Stimulated activated CD4-positive, alpha-beta T cell treated with anti-CD3 and anti-CD28 coated beads, Interleukin-1b, Interleukin-23, amount 100 ng/mL, for 4 hours (primary cell): ENCODE measurements around the gene BANF1.

Experiments used
- DNase-seq, 2 donors: peaks; one replicate each; pipeline ENCODE4 v3.0.0-alpha.2; 2020; ENCODE audit warnings: low read depth in 2 of 2

The BANF1 gene

DNA sequence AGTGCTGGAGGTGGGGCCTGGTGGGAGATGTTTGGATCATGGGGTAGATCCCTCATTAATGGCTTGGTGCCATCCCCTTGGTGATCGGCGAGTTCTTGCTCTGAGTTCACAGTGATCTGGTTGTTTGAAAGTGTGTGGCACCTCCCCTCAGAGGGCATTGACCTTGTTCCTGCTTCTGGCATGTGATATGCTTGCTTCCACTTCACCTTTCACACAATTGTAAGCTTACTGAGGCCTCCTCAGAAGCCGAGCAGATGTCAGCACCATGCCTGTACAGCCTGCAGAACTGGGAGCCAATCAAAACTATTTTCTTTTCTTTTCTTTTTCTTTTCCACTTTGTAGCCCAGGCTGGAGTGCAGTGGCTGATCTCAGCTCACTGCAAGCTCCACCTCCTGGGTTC, 35.0 kb downstream of the BANF1 start:
- DNase-seq, result no peak

DNA sequence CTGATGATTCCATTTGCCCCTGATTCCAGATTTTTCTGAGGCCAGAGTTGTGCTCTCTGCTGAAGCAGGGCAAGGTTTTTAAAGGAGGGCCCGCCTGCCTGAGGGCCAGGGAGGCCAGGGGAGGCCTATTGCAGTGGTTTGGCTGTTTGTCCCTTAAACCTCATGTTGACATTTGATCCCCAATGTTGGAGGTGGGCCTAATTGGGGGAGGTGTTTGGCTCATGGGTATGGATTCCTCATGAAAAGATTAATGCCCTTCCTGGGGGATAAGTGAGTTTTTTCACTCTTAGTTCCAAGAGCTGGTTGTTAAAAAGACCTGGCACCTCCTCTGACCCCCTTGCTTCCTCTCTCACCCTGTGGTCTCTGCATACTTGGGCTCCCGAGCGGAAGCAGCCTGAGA, 37.5 kb downstream of the BANF1 start:
- no peak for DNase-seq

DNA sequence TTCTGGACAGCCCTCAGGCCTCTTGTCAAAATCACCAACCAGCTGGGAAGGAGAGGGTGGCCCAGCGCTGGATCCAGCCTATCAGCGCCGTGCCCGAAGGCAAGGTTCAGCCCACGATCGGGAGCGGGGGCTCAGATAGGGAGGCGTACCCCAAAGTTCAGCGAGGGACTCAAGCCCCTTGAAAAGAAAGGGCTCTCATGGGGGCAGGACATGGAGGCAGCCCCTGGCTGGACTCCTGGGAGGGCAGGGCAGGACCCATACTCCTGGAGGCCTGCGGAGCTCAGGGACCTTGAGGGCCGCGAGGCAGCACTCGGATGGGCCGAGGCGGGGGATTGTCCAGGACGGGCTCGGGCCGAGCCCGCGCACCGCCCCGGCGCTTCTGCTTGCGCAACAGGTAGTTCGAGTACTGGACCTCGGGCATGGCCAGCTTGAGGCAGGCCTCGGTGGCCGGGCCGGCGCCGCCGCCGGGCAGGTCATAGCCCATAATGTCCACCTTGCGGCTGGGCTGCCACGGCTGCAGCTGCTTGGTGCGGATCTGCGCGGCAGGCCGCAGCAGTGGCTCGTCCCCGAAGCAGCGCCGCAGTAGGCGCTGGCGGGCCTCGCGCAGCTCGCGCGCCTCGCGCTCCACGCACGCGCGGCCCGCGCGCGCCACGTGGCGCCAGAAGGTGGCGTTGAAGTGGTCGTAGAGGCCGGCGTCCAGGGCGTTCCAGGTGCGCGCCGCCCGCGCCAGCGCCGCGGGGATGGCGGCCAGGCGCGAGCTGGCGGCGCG, 40.1 kb downstream of the BANF1 start:
- no peak for DNase-seq

DNA sequence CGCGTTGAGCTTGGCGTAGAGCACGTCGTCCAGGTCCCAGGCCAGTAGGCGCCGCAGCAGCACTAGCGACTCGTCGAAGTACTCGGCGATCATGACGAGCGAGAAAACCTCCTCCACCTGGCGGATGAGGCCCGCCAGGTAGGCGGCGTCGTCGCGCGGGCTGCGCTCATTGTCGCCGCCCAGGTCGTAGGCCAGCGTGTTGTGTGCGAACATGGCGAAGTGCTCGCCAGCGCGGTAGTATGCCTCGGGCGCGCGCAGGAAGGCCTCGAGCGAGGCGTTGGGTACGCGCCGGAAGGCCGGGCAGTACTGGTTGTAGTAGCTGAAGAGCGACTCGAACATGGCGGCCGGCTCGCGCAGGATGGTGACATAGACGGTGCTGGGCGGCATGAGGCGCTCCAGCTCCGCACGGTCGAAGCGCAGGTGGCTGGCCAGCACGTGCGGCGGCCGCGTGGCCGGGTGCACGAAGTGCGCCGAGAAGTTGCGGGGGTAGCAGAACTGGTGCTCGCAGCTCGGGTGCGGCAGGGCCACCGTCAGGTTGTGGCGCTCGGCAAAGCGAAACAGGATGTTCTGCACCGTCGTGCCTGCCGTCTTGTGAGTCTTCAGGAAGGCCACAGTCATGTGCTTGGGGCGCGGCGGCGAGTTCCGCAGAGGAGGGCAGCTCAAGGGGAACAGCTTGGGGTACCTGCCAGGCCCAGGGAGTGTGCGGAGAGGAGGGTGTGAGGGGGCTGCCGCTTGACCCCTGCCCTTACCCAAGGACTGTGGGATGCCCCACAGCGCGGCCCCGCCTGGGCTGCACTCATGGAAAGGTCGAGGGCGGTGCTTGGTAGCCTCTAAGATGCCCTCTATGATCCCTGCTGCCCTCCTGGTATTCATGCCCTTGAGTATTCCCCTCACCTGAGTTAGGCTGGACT, 40.9 kb downstream of the BANF1 start:
- no peak for DNase-seq

DNA sequence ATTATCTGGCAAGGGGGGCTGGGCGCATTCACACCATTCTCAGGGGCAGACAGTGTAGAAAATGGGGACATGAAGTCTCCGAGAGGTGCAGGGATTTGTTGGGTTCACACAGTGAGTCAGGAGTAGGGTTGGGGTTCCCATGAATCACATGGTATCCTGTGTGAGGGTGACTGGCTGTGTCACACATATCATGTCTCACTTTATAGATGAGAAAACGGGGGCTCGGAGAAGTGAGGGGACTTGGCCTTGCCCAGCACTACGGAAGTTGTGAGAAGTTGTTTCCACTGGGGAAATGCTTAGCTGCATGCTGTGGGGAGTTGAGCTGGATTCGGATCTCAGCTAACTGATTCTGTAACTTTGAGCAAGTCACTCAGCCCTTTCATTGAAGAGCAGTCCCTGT, 42.5 kb downstream of the BANF1 start:
- DNase-seq, result no peak

DNA sequence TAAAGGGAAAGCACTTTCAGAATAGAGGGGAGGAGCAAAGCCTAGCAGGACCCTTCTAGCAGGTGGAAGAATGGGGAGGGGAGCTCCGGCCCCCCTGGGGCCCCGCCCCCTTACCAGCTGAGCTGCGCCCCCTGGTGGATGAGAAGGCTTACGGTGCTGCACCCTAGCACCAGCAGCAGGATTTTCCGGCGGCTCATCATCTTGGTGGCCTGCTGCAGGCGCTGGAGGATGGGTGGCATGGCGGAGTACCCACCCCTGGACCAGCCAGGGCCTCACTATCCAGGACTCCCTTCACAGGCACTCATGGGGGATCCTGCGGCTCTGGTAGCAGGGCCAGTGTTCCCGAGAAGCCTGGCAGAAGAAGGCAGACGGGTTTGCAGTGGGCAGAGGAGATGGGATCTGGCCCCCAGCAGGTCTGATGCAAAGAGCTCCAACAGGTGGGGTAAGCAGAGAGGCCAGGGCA, 42.9 kb downstream of the BANF1 start:
- peak; percentile 78 to 86 for DNase-seq

DNA sequence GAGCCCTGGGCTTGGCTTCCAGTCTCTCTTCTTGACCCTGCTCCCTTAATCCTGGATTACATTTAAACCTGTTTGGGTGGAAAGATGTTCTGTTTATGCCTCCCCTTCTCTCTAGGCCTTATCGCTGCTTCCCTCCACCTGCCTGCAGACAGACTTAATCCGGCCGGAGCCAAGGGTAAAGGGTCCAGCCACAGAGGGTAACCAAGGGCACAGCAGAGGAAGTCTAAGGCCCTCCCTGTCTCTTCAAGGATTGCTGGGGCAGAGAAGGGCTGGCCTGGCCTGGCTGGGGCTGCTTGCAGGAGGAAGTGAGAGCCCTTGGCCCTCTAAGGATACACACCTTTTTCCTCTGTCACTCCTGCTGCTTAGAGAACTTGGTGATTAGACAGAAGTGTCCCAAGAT, 44.6 kb downstream of the BANF1 start:
- DNase-seq, result no peak

DNA sequence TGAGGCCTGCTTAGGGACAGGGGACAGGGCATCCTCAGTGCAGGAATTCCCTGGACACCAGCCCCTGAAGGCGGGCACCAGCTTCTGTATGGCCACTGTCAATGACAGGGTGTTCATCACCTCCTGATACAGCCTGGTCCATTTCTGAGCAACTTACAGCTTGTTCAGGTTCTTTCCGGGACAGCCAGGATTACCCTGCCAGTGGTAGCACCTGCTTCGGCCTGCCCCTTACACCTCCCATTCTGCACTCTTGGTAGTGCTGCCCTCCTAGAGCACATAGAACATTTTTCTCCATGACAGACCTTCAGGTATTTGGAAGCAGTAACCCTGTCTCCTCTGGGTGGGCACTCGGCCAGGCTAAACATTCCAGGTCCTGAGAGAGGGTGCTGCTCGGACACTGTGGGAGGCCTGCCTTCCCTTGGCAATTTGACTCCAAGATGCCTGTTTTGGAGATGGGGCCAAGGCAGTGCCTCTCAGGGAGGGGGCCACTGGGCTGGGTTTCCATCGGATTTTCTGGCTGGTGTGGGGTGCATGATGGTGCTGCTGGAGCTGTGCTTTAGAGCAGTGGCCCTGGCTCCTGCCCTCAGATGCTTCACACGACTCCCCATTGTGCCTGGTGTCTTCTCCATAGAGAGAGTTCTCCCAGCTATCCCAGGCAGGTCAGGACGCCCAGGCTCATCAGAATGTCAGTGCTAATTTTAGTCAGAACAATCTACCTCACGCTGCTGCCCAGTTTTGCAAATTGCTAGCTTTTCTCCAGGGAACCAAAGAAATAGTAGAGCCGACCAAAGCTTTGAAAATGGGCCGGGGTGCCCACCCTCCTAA, 45.5 kb downstream of the BANF1 start:
- no peak for DNase-seq

DNA sequence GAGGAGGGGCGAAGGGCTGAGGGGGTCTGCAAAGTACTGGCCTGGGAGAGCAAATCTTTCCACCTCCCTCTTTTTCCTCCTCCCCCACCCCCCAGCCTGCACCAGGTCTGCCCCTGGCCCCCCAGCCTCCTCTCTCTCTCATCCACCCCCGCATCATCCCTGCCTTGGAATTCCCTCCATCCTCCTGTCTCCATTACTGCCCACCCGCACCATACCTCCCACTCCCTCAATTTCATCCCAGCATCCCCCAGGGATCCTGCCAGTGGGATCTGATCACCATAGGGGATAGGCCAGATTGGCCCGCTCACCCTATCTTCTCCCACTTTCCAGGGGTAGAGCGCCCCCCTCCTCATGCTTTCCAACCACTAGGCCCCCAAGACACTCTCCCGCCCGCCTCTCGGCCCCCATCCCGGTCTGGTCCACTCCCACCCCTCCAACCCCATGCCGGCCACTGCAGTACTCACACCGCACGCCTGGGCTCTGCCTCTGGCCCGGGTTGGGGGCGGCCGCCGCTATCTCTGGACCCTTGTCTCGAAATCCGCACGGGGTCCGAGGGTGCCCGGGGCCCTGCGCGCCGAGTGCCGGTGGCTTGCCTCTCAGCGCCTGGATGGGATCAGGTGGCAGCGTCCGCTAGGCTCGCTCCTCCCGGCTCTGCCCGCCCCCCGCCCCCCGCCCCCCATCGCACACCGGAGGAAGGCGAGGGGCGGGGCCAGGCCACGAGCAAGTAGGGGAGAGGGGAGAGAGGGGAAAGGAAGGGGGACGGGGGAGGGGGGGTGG, 46.4 kb downstream of the BANF1 start, which contains the start of gene GAL3ST3:
Gene GAL3ST3 (minus strand): TSS at position 615 of the 777 bp plus-strand sequence. CDS start 3,746 bp downstream, outside the sequence.
- DNase-seq, result no peak

DNA sequence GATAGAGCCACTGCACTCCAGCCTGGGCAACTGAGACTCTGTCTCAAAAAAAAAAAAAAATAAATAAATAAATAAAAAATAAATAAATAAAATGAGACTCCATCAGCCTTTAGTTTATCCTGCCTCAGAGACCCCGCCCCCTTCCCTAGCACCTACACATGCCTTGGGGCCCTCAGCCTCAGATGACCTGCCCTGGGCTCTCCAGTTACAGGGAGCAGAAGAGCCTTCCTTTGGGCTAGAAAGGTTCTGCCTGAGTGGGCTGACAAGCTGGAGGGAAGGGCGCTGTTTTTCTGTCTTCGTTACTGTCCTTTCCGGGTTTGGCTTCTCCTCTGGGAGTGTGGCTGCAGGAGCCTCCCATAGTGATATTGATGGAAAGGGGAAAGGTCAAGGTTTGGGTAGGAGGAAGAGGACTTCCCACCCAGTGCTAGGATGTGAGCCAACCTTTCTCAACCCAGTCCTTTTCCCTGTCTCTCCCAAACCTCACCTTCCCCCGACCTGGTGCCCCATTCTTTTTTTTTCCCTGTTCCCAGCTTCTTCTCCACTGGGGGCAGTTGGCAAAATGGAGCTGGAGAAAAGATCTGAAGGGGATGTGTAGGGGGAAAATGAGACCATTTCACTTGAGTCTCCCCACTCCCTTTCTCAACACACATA, 48.4 kb downstream of the BANF1 start:
- no peak for DNase-seq

DNA sequence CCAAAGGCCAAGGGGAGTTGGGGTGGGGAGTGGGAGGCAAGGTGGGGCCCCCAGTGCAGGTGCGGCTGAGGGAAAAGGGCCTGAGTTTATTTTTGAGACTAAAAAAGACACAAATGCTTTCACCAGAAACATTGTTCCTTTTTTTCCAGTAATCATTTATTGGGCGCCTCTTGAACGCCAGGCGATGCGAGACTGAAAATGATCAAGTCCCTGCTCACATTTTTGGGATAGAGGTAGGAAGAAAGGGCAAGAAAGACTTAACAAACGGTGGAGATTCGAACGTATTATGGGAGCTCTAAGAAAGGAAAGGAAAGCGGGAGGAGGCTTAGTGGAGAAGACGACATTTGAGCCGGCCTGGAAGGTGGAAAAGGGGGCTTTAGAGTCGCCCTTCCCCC, 49.1 kb downstream of the BANF1 start:
- no peak for DNase-seq

DNA sequence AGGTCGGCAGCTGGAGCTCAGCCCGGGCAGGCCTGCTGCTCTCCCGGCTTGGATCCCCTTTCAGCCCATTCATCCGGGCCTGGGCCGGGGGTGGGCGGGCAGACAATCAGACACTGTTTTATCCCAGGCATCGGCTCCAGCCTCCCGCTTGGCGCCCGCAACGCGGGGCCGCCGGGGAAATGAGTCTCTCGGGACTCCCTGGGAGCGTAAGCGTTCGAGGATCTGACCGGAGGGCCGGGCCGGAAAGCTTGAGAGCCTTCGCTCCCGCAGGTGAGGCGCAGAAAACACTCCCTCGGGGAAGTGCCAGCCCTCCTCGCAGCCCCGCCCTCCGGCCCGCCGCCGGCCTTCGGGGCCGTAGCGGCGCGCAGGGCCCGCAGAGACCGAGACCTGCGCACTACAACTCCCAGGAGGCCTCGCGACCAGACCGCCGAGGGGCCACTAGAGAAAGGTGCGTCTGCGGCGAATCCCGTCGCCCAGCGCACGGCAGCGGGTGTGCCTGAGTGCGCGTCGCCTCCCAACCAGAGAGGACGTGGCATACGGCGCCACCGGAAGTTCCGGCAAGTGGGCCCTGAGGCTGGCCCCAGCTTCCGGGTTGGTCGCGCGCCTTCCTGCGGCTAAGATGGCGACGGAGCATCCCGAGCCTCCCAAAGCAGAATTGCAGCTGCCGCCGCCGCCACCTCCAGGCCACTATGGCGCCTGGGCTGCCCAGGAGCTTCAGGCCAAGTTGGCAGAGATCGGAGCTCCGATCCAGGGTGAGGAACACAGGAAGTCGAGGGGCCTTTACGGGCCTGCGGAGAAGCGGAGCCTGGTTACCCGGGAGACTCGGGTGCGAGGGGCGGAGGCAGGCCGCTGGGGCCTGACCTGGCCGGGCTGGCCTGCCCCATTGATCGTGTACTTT, 49.7 kb downstream of the BANF1 start, which contains the start of gene SF3B2:
Gene SF3B2 (plus strand): TSS at position 599 of the 898 bp plus-strand sequence. CDS start 21 bp downstream, at position 620.
- peak; percentile 89 for DNase-seq

DNA sequence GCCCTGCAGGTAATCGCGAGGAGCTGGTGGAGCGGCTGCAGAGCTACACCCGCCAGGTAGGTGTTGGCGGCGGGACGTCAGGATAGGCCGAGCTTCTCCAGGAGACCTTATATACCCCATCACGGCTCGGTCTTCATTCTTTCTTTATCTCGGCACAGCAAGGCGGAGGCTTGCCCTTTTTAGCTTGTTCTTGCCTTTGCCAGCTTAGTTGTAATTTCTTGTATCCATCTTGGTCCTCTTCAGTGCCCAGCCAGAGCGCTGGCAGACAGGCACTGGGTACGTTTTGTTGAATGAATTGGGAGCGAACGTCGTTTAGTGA, 50.3 kb downstream of the BANF1 start:
- DNase-seq, result no peak
